NCI-H146 treated with DMSO at 0.1 percent for 48 hours (cell line): ENCODE results near the gene F8.

Source experiments
- DNase-seq: peaks from one replicate; lab custom pipeline; 2025; ENCODE audit not compliant: unreplicated experiment; lab: John Stamatoyannopoulos, UW

The F8 gene

GRCh38 chrX:154793084-154793795, 229.3 kb downstream of the F8 start:
- no peak for DNase-seq

GRCh38 chrX:154791939-154792338, 230.6 kb downstream of the F8 start:
- DNase-seq: no peak

GRCh38 chrX:154791467-154791866, 231.1 kb downstream of the F8 start:
- no peak for DNase-seq
